GM18868 (cell line): ENCODE data around the gene HIPK2.

Experiments used
- ATAC-seq: cut with Tn5 transposase; IDR thresholded peaks from one replicate; pipeline ENCODE4 v1.9.1; 2021; ENCODE audit warnings: mild to moderate bottlenecking, moderate library complexity; ENCODE audit not compliant: unreplicated experiment

HIPK2 gene

GRCh38 chr7:139777948-139778841 lies at the start of gene HIPK2:
HIPK2 (minus strand) TSS chr7:139777998; CDS start chr7:139777623, 375 bp downstream.
- ATAC-seq: peak; percentile 71

GRCh38 chr7:139827042-139827441 lies 49.2 kb upstream of the HIPK2 start:
- no peak for ATAC-seq

GRCh38 chr7:139825666-139826290 lies 48.0 kb upstream of the HIPK2 start:
- ATAC-seq: no peak

- ATAC-seq: no peak
Observed at GRCh38 chr7:139823959-139824521, 46.2 kb upstream of the HIPK2 start.

- ATAC-seq: no peak
Observed at GRCh38 chr7:139822855-139823254, 45.1 kb upstream of the HIPK2 start.

- no peak for ATAC-seq
Observed at GRCh38 chr7:139821349-139822105, 43.7 kb upstream of the HIPK2 start.

GRCh38 chr7:139820089-139820488 lies 42.3 kb upstream of the HIPK2 start:
- no peak for ATAC-seq

- no peak for ATAC-seq
Observed at GRCh38 chr7:139817249-139817648, 39.5 kb upstream of the HIPK2 start.

- no peak for ATAC-seq
Observed at GRCh38 chr7:139813689-139814088, 35.9 kb upstream of the HIPK2 start.

GRCh38 chr7:139813151-139813550 lies 35.4 kb upstream of the HIPK2 start:
- no peak for ATAC-seq

- ATAC-seq: no peak
Observed at GRCh38 chr7:139811066-139811465, 33.3 kb upstream of the HIPK2 start.

- ATAC-seq: no peak
Observed at GRCh38 chr7:139808846-139809442, 31.1 kb upstream of the HIPK2 start.

GRCh38 chr7:139808427-139808826 lies 30.6 kb upstream of the HIPK2 start:
- ATAC-seq: no peak

GRCh38 chr7:139807009-139807408 lies 29.2 kb upstream of the HIPK2 start:
- ATAC-seq: no peak

- no peak for ATAC-seq
Observed at GRCh38 chr7:139804571-139804970, 26.8 kb upstream of the HIPK2 start.

GRCh38 chr7:139799586-139799985 lies 21.8 kb upstream of the HIPK2 start:
- peak; percentile 78 for ATAC-seq

- ATAC-seq: no peak
Observed at GRCh38 chr7:139798892-139799291, 21.1 kb upstream of the HIPK2 start.

- ATAC-seq: peak; percentile 83
Observed at GRCh38 chr7:139798221-139798620, 20.4 kb upstream of the HIPK2 start.

- ATAC-seq: no peak
Observed at GRCh38 chr7:139797607-139798006, 19.8 kb upstream of the HIPK2 start.

GRCh38 chr7:139791316-139791715 lies 13.5 kb upstream of the HIPK2 start:
- no peak for ATAC-seq

GRCh38 chr7:139784648-139785047 lies 6.8 kb upstream of the HIPK2 start:
- ATAC-seq: no peak
